ENCODE measurements around the gene PITPNC1. TPM values are rescaled to one million over a fixed set of nuclear protein-coding genes. Genes with fewer than 3 reads are reported as not detected.

Gene PITPNC1
- total and polyA plus RNA-seq, 2 of the 13 experiments (the other 11 are each of a cell fraction or from before 2014, with no cell fraction given) = 4.1 to 5.7 TPM

- no peak for TF ChIP-seq ZHX2 (IDR thresholded peaks at IDR 0.05; ENCODE audit: low read depth)
- no peak for TF ChIP-seq ZHX2 (CRISPR knock-in tag; IDR thresholded peaks at IDR 0.05; ENCODE audit: borderline replicate concordance)
- no peak for TF ChIP-seq KDM3A (CRISPR knock-in tag; IDR thresholded peaks at IDR 0.05; ENCODE audit: low read depth)
- TF ChIP-seq ZNF883 (CRISPR knock-in tag; IDR thresholded peaks at IDR 0.05; ENCODE audit: not compliant biosample characterization) = peak; percentile 59
- no peak for TF ChIP-seq MXD3 (CRISPR knock-in tag; IDR thresholded peaks at IDR 0.05)
- TF ChIP-seq ZNF605 (CRISPR knock-in tag; IDR thresholded peaks at IDR 0.05) = peak; percentile 42
- TF ChIP-seq ZNF280D (CRISPR knock-in tag; IDR thresholded peaks at IDR 0.05) = no peak
- no peak for TF ChIP-seq SP1 (IDR thresholded peaks at IDR 0.05)
- TF ChIP-seq SP1 (CRISPR knock-in tag; IDR thresholded peaks at IDR 0.05) = no peak
- TF ChIP-seq TBX2 (CRISPR knock-in tag; IDR thresholded peaks at IDR 0.05; ENCODE audit: borderline replicate concordance) = peak; percentile 83
- no peak for TF ChIP-seq ATF7 (IDR thresholded peaks at IDR 0.05)
- TF ChIP-seq ATF7 (CRISPR knock-in tag; IDR thresholded peaks at IDR 0.05) = no peak
- TF ChIP-seq PREB (CRISPR knock-in tag; IDR thresholded peaks at IDR 0.05) = no peak
- TF ChIP-seq ZNF747 (CRISPR knock-in tag; IDR thresholded peaks at IDR 0.05; ENCODE audit: borderline replicate concordance) = peak; percentile 77; the same call in 1 of the 2 replicates
- no peak for TF ChIP-seq ZNF562 (CRISPR knock-in tag; IDR thresholded peaks at IDR 0.05; ENCODE audit: borderline replicate concordance)
- no peak for TF ChIP-seq REPIN1 (CRISPR knock-in tag; IDR thresholded peaks at IDR 0.05; ENCODE audit: borderline replicate concordance, low read depth)
- TF ChIP-seq PCBP1 (IDR thresholded peaks at IDR 0.05; ENCODE audit: borderline replicate concordance, low read depth, low read length) = no peak
- TF ChIP-seq KLF13 (CRISPR knock-in tag; IDR thresholded peaks at IDR 0.05) = no peak
- peak; percentile 40; the same call in 1 of the 2 replicates for TF ChIP-seq KAT8 (CRISPR knock-in tag; IDR thresholded peaks at IDR 0.05)
- TF ChIP-seq PRMT3 (CRISPR knock-in tag; IDR thresholded peaks at IDR 0.05; ENCODE audit: borderline replicate concordance, low read depth) = 0 out of 2 replicates have a peak, but pooled peaks have one; percentile 17
Observed at GRCh38 chr17:67376737-67377487, at the start of gene PITPNC1 (continued).
